Effector memory CD4-positive, alpha-beta T cell (primary cell): ENCODE measurements around the gene PHOX2A.

Source experiments
- DNase-seq, 3 donors: peaks; one replicate each; pipeline ENCODE4 v3.0.0-alpha.2; 2020
- H3K27ac ChIP-seq: 2 replicates; pipeline ENCODE4 v1.7.0; 2013; ENCODE audit warnings: mild to moderate bottlenecking, low read length, moderate library complexity; ENCODE audit not compliant: insufficient read depth, poor library complexity, severe bottlenecking
- H3K27me3 ChIP-seq: replicated peaks from 2 replicates; pipeline ENCODE4 v1.7.0; 2013; ENCODE audit warnings: mild to moderate bottlenecking, low read length; ENCODE audit not compliant: insufficient read depth, control insufficient read depth, poor library complexity, severe bottlenecking
- H3K36me3 ChIP-seq: 2 replicates; pipeline ENCODE4 v1.7.0; 2013; ENCODE audit warnings: mild to moderate bottlenecking, low read length, moderate library complexity; ENCODE audit not compliant: control insufficient read depth, insufficient read depth
- H3K4me1 ChIP-seq: 2 replicates; pipeline ENCODE4 v1.7.0; 2013; ENCODE audit warnings: low read length, mild to moderate bottlenecking; ENCODE audit not compliant: control insufficient read depth, insufficient read depth, poor library complexity, severe bottlenecking
- H3K4me3 ChIP-seq: 2 replicates; pipeline ENCODE4 v1.7.0; 2013; ENCODE audit warnings: low read length, low read depth, mild to moderate bottlenecking; ENCODE audit not compliant: insufficient read depth, poor library complexity, severe bottlenecking
- H3K9me3 ChIP-seq: 2 replicates; pipeline ENCODE4 v1.7.0; 2013; ENCODE audit warnings: mild to moderate bottlenecking, low read length, moderate library complexity; ENCODE audit not compliant: control insufficient read depth

PHOX2A gene

GRCh38 chr11:72223615-72224563 lies 20.1 kb downstream of the PHOX2A start:
- Histone ChIP-seq H3K27ac (peak overlapping the region; percentile 87), H3K36me3 (peaks cover 2% of the 10 kb centered on the region), H3K4me1 (peaks cover 20% of the 10 kb centered on the region), H3K9me3 (no peaks in the 10 kb centered on the region), H3K4me3 (peak overlapping the region; percentile 96), H3K27me3 (no peaks in the 10 kb centered on the region)
- peak; percentile 27 to 43 (median 34) for DNase-seq

GRCh38 chr11:72222907-72223614 lies 20.9 kb downstream of the PHOX2A start:
- peak overlapping the region; percentile 87 for H3K27ac ChIP-seq
- no peaks in the 10 kb centered on the region for H3K36me3 ChIP-seq
- peaks cover 20% of the 10 kb centered on the region for H3K4me1 ChIP-seq
- no peaks in the 10 kb centered on the region for H3K9me3 ChIP-seq
- H3K4me3 ChIP-seq = peak overlapping the region; percentile 96
- peak; percentile 90 to 92 (median 90) for DNase-seq
- H3K27me3 ChIP-seq = no peaks in the 10 kb centered on the region

GRCh38 chr11:72222106-72222891 lies 21.7 kb downstream of the PHOX2A start:
- Histone ChIP-seq H3K36me3 (no peaks in the 10 kb centered on the region), H3K4me1 (peaks cover 20% of the 10 kb centered on the region), H3K27ac (peak overlapping the region; percentile 87), H3K27me3 (no peaks in the 10 kb centered on the region), H3K9me3 (no peaks in the 10 kb centered on the region), H3K4me3 (peak overlapping the region; percentile 96)
- DNase-seq = no peak

- H3K27me3 ChIP-seq = no peaks in the 10 kb centered on the region
- H3K36me3 ChIP-seq = no peaks in the 10 kb centered on the region
- H3K27ac ChIP-seq = no peak overlapping the region
- no peak overlapping the region for H3K4me3 ChIP-seq
- DNase-seq = no peak
- no peaks in the 10 kb centered on the region for H3K9me3 ChIP-seq
- H3K4me1 ChIP-seq = peaks cover 20% of the 10 kb centered on the region
Measured at GRCh38 chr11:72221386-72222075, 22.4 kb downstream of the PHOX2A start.

GRCh38 chr11:72220696-72221363 lies 23.1 kb downstream of the PHOX2A start:
- Histone ChIP-seq H3K27me3 (no peaks in the 10 kb centered on the region), H3K36me3 (no peaks in the 10 kb centered on the region), H3K4me1 (peaks cover 18% of the 10 kb centered on the region), H3K9me3 (no peaks in the 10 kb centered on the region), H3K27ac (no peak overlapping the region), H3K4me3 (no peak overlapping the region)
- DNase-seq = no peak

- Histone ChIP-seq H3K36me3 (no peaks in the 10 kb centered on the region), H3K27me3 (no peaks in the 10 kb centered on the region), H3K4me3 (no peak overlapping the region), H3K4me1 (peaks cover 6% of the 10 kb centered on the region), H3K27ac (no peak overlapping the region), H3K9me3 (no peaks in the 10 kb centered on the region)
- DNase-seq = no peak
Measured at GRCh38 chr11:72218251-72218745, 25.7 kb downstream of the PHOX2A start.

- Histone ChIP-seq H3K4me3 (no peak overlapping the region), H3K36me3 (no peaks in the 10 kb centered on the region), H3K9me3 (no peaks in the 10 kb centered on the region), H3K4me1 (peaks cover 4% of the 10 kb centered on the region), H3K27me3 (no peaks in the 10 kb centered on the region), H3K27ac (no peak overlapping the region)
- DNase-seq = no peak
Measured at GRCh38 chr11:72217841-72218240, 26.1 kb downstream of the PHOX2A start.

- Histone ChIP-seq H3K36me3 (no peaks in the 10 kb centered on the region), H3K9me3 (no peaks in the 10 kb centered on the region), H3K4me3 (no peak within 1 kb of the TSS), H3K27me3 (no peaks in the 10 kb centered on the region), H3K4me1 (no peaks in the 10 kb centered on the region), H3K27ac (no peak within 1 kb of the TSS)
- no peak for DNase-seq
Measured at GRCh38 chr11:72216638-72217037, 27.3 kb downstream of the PHOX2A start, which contains the start of gene FOLR2. TSS of gene FOLR2 (plus strand) at chr11:72216794. CDS start at chr11:72218585, 1,791 bp downstream.

GRCh38 chr11:72209101-72209500 lies 34.9 kb downstream of the PHOX2A start:
- H3K27me3 ChIP-seq = no peaks in the 10 kb centered on the region
- H3K4me3 ChIP-seq = no peak overlapping the region
- H3K9me3 ChIP-seq = no peaks in the 10 kb centered on the region
- DNase-seq = no peak
- no peaks in the 10 kb centered on the region for H3K36me3 ChIP-seq
- no peak overlapping the region for H3K27ac ChIP-seq
- no peaks in the 10 kb centered on the region for H3K4me1 ChIP-seq
